HepG2 (cell line): ENCODE data around the gene CCBE1. TPM values are rescaled to one million over a fixed set of nuclear protein-coding genes. Genes with fewer than 3 reads are reported as not detected.

Experiments used
- ATAC-seq: fragments of 200-7000 bp; cut with Tn5 transposase; 3 replicates; pipeline ENCODE4 v1.9.1; 2020; ENCODE audit warnings: mild to moderate bottlenecking, moderate library complexity
- BruUV-seq: library from RNA; stranded (reverse); fragments of 400-500 nt; replicated peaks from 2 replicates; lab custom pipeline; 2021; lab: Mats Ljungman, UMichigan
- CTCF ChIA-PET: fragments of 300-600 bp; formaldehyde crosslinking; extraction: SDS; loops from one replicate; lab custom pipeline; 2021; ENCODE audit warnings: low total read pairs, inconsistent platforms, low intra/inter-chr PET ratio; lab: Yijun Ruan, JAX
- POLR2A ChIA-PET: fragments of 350-600 bp; sonication (Branson Sonifier 250); formaldehyde crosslinking; loops from one replicate; lab custom pipeline; 2020; ENCODE audit warnings: antibody characterized with exemption, inconsistent platforms; lab: Yijun Ruan, JAX
- DNase-seq: peaks from one replicate; pipeline ENCODE4 v3.0.0-alpha.2; 2015; ENCODE audit warnings: low spot score
- FAIRE-seq: peaks from 3 replicates; lab custom pipeline; 2011; peaks lifted over from hg19 to GRCh38; lab: Jason Lieb, UNC
- H2AFZ ChIP-seq: one replicate; pipeline ENCODE4 v1.6.1; 2011; ENCODE audit warnings: low read length, inconsistent platforms
- H3K27ac ChIP-seq: fragments of 300-600 bp; 3 replicates; pipeline ENCODE4 v1.8.0; 2011; ENCODE audit warnings: mixed run types, mild to moderate bottlenecking, mixed read lengths, low read length, inconsistent platforms; ENCODE audit not compliant: insufficient read depth; ENCODE audit errors: extremely low read length
- H3K27me3 ChIP-seq, 2 experiments: fragments of 200-600 bp in 1 of 2; 2 replicates in 1 of 2; 3 replicates in 1 of 2; pipeline versions ENCODE4 v1.6.0 to v1.8.0; 2011; ENCODE audit warnings: low read length in 2 of 2, mild to moderate bottlenecking in 2 of 2, moderate library complexity in 2 of 2, inconsistent platforms in 1 of 2; ENCODE audit not compliant: insufficient read depth in 2 of 2, control insufficient read depth in 1 of 2
- H3K36me3 ChIP-seq, 2 experiments: fragments of 200-600 bp in 1 of 2; replicated peaks in 1 of 2; 2 replicates in 1 of 2; 3 replicates in 1 of 2; pipeline versions ENCODE4 v1.5.1 to v1.8.0; 2011; ENCODE audit warnings: low read length in 2 of 2, inconsistent platforms in 1 of 2; ENCODE audit not compliant: insufficient read depth in 2 of 2, control insufficient read depth in 1 of 2
- H3K4me1 ChIP-seq: 2 replicates; pipeline ENCODE4 v1.5.1; 2012; ENCODE audit warnings: low read length, inconsistent platforms; ENCODE audit not compliant: insufficient read depth
- H3K4me2 ChIP-seq: 2 replicates; pipeline ENCODE4 v1.6.0; 2011; ENCODE audit warnings: low read depth, low read length, inconsistent platforms
- H3K4me3 ChIP-seq, 3 experiments: fragments of 200-600 bp in 1 of 3; sonication (generic), shearing (Covaris generic) in 1 of 3; replicated peaks in 1 of 3; 2 replicates each; pipeline ENCODE4 v1.5.1; 2011 to 2016; ENCODE audit warnings: low read length in 3 of 3, inconsistent platforms in 2 of 3, low read depth in 2 of 3, mild to moderate bottlenecking in 2 of 3, control low read depth in 1 of 3, mixed read lengths in 1 of 3; ENCODE audit not compliant: insufficient read depth in 1 of 3
- H3K79me2 ChIP-seq: one replicate; pipeline ENCODE4 v1.6.1; 2011; ENCODE audit warnings: low read length, inconsistent platforms; ENCODE audit not compliant: insufficient read depth
- H3K9ac ChIP-seq: 2 replicates; pipeline ENCODE4 v1.6.0; 2011; ENCODE audit warnings: mild to moderate bottlenecking, low read depth, low read length, inconsistent platforms; ENCODE audit not compliant: insufficient read depth
- H3K9me3 ChIP-seq: 2 replicates; pipeline ENCODE4 v1.5.1; 2012; ENCODE audit warnings: mild to moderate bottlenecking, low read length
- H4K20me1 ChIP-seq: 2 replicates; pipeline ENCODE4 v1.6.0; 2011; ENCODE audit warnings: inconsistent platforms, mild to moderate bottlenecking, low read length, moderate library complexity; ENCODE audit not compliant: insufficient read depth
- ARHGAP35 ChIP-seq: sonication (generic); formaldehyde crosslinking; IDR thresholded peaks from 2 replicates; pipeline ENCODE4 v1.9.0; 2022; ENCODE audit warnings: mild to moderate bottlenecking, inconsistent platforms, moderate library complexity, missing genetic modification reagents, borderline replicate concordance
- ATF1 ChIP-seq: IDR thresholded peaks from 2 replicates; pipeline ENCODE4 v1.6.1; 2016; ENCODE audit warnings: mild to moderate bottlenecking, control low read depth
- HMG20A ChIP-seq: IDR thresholded peaks from 2 replicates; pipeline ENCODE4 v1.6.1; 2016; ENCODE audit warnings: borderline replicate concordance
- HNF4A ChIP-seq: sonication (generic); formaldehyde crosslinking; IDR thresholded peaks from 2 replicates; pipeline ENCODE4 v1.4.0; 2020; ENCODE audit warnings: missing genetic modification reagents
- MAFF ChIP-seq: IDR thresholded peaks from 2 replicates; pipeline ENCODE4 v1.6.1; 2011; ENCODE audit warnings: low read depth, low read length, improper control_type of control experiment
- MAFK ChIP-seq, 2 experiments: IDR thresholded peaks in 1 of 2; conservative IDR thresholded peaks in 1 of 2; 2 replicates each; pipeline ENCODE4 v1.6.1; 2011; ENCODE audit warnings: improper control_type of control experiment in 2 of 2, low read length in 2 of 2
- NFATC3 ChIP-seq: sonication (generic); formaldehyde crosslinking; IDR thresholded peaks from 2 replicates; pipeline ENCODE4 v1.5.1; 2020; ENCODE audit warnings: mild to moderate bottlenecking, missing genetic modification reagents
- NR2F1 ChIP-seq, 2 experiments: fragments of 450-650 bp in 1 of 2; formaldehyde crosslinking in 1 of 2; IDR thresholded peaks; 2 replicates each; pipeline versions ENCODE4 v1.5.0 to v1.6.1; 2016 to 2020; ENCODE audit warnings: mild to moderate bottlenecking in 1 of 2, missing compliant biosample characterization in 1 of 2, missing genetic modification reagents in 1 of 2, moderate library complexity in 1 of 2
- SAFB2 ChIP-seq: sonication (generic); formaldehyde crosslinking; IDR thresholded peaks from 2 replicates; pipeline ENCODE4 v1.5.1; 2020; ENCODE audit warnings: missing genetic modification reagents, low read depth, mild to moderate bottlenecking, borderline replicate concordance
- ZBTB8A ChIP-seq: sonication (generic); formaldehyde crosslinking; IDR thresholded peaks from 2 replicates; pipeline ENCODE4 v1.4.0; 2020; ENCODE audit warnings: mild to moderate bottlenecking, low read depth, missing genetic modification reagents, borderline replicate concordance
- WGBS: methylation state at CpG from one replicate; pipeline ENCODE4 v1.1.6; 2017; ENCODE audit warnings: low lambda C conversion rate; 5-methylcytosine and 5-hydroxymethylcytosine counted together
- in situ Hi-C: cut with HindIII; loops from 2 replicates; pipeline ENCODE4 v1.10.0; 2017; ENCODE audit warnings: low pct_unique_long_range_greater_than_20kb; ENCODE audit not compliant: extremely low pct_ligation_motif_present
- intact Hi-C: fragments of 100-400 bp; cut with micrococcal nuclease; formaldehyde crosslinking; loops from one replicate; pipeline ENCODE4 v1.10.0; 2022; ENCODE audit not compliant: unreplicated experiment
- polyA plus RNA-seq, 8 experiments: library from polyadenylated mRNA; depleted of rRNA in 3 of 8; stranded (reverse) in 7 of 8; unstranded in 1 of 8; fragments of >200 nt; fragmentation: Illumina TruSeq in 4 of 8; extraction: Trizol in 4 of 8; gene quantifications; 2 replicates each; pipeline versions ENCODE4 v1.2.1 to v1.2.3, GENCODE V29; 2011 to 2016; ENCODE audit warnings: low read depth in 4 of 8, missing spikeins in 1 of 8, mixed read lengths in 1 of 8; ENCODE audit not compliant: insufficient read depth in 1 of 8
- total RNA-seq, 5 experiments: library from RNA; depleted of rRNA; stranded (reverse); fragments of >200 nt; fragmentation: Illumina TruSeq; extraction: Trizol; gene quantifications; 2 replicates each; pipeline ENCODE4 v1.2.3, GENCODE V29; 2016; ENCODE audit warnings: low read depth in 1 of 5
- TF ChIP-seq, protein P1 (sequence below): sonication (generic); formaldehyde crosslinking; IDR thresholded peaks from 2 replicates; pipeline ENCODE4 v1.5.0; 2020; ENCODE audit warnings: missing genetic modification reagents
- TF ChIP-seq, protein P2 (sequence below): sonication (generic); formaldehyde crosslinking; IDR thresholded peaks from 2 replicates; pipeline ENCODE4 v1.5.0; 2020; ENCODE audit warnings: mild to moderate bottlenecking, missing genetic modification reagents, moderate library complexity
- TF ChIP-seq, protein P3 (sequence below): sonication (generic); formaldehyde crosslinking; IDR thresholded peaks from 2 replicates; pipeline ENCODE4; 2020; ENCODE audit warnings: missing genetic modification reagents, mild to moderate bottlenecking, borderline replicate concordance

The CCBE1 gene
- total and polyA plus RNA-seq, 2 of the 13 experiments (the other 11 are each of a cell fraction or from before 2014, with no cell fraction given): not detected

DNA sequence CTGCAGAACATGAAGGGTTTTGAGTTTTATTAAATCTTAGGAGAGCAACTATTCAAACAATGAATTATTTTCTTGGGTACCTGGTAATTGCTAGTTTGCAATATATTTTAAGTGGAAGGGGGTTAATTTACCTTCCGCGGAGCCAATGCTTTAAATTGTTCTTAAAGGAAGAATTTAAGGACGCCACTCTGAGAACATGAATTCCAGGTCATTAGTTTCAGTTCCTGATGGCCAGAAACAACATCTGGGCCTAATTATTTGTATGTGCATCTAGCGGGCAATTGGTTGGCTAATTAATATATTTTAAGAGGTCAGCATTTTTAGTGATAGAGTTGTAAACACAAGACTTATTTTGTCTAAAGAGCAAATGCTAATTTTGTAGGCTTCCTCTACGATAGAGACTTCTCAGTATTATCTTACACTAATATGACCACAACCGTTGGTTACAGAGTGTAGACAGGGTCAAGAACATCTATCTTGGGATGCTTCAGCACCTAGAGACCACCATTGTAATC lies 40.8 kb downstream of the CCBE1 start:
- no peaks in the 10 kb centered on the region for H3K9me3 ChIP-seq
- H3K4me3 ChIP-seq: no peak overlapping the region
- intact Hi-C loops: no loop called here
- POLR2A ChIA-PET: no interaction called here
- no peaks in the 10 kb centered on the region for H3K79me2 ChIP-seq
- no peak overlapping the region for H3K9ac ChIP-seq
- BruUV-seq: no TSS peak
- H3K36me3 ChIP-seq: no peaks in the 10 kb centered on the region
- H3K4me2 ChIP-seq: no peak overlapping the region
- FAIRE-seq: no peak
- TF ChIP-seq MAFK (conservative IDR thresholded peaks at IDR 0.05 in 1 of 2, IDR thresholded peaks at IDR 0.05 in 1 of 2; ENCODE audit: low read length in 2 of 2) (peak; percentile 20 to 70; a peak in 2 of 4 replicates), HMG20A (CRISPR knock-in tag) (no peak), NR2F1 (CRISPR knock-in tag; IDR thresholded peaks at IDR 0.05) (no peak), MAFF (peak; percentile 48)
- TF ChIP-seq, protein P1, sequence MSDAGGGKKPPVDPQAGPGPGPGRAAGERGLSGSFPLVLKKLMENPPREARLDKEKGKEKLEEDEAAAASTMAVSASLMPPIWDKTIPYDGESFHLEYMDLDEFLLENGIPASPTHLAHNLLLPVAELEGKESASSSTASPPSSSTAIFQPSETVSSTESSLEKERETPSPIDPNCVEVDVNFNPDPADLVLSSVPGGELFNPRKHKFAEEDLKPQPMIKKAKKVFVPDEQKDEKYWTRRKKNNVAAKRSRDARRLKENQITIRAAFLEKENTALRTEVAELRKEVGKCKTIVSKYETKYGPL (CRISPR knock-in tag): no peak
- TF ChIP-seq, all 625 proteins: peak for 2
- H2AFZ ChIP-seq: no peak overlapping the region
- CTCF ChIA-PET: no interaction called here
- DNase-seq: no peak
- H3K4me1 ChIP-seq: no peaks in the 10 kb centered on the region
- 13% methylated on average over 6 of the region's 6 CpGs for WGBS
- in situ Hi-C loops: no loop called here
- H3K27ac ChIP-seq: no peak overlapping the region
- no peaks in the 10 kb centered on the region for H4K20me1 ChIP-seq
- H3K27me3 ChIP-seq: peaks cover 0 to 8% of the 10 kb centered on the region in 2 experiments; a peak in 2 of 5 replicates
- no peak for ATAC-seq

DNA sequence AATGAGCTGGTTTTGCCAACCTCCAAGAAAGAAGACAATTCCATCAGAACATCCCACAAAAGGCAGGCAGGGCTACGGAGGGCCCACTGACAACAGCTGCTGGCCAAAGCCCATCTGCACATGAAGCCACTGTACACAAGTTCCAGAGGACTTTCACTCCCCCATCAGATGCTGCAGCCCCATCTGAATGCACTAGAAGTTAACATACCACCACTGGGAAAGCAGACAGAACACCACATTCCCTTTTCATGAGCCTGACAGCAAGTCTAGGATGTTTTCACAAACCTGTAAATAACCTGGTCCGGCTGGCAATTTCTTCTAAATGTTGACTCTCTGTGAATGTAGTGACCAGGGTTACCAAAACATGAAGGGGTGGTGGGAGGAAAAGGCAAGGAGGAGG lies 41.5 kb downstream of the CCBE1 start:
- H2AFZ ChIP-seq: no peak overlapping the region
- DNase-seq: no peak
- ChIA-PET CTCF (no interaction called here), POLR2A (no interaction called here)
- H3K9ac ChIP-seq: no peak overlapping the region
- no peaks in the 10 kb centered on the region for H3K9me3 ChIP-seq
- FAIRE-seq: no peak
- no peaks in the 10 kb centered on the region for H3K36me3 ChIP-seq
- H4K20me1 ChIP-seq: no peaks in the 10 kb centered on the region
- no peak overlapping the region for H3K4me2 ChIP-seq
- peaks cover 0 to 8% of the 10 kb centered on the region in 2 experiments; a peak in 2 of 5 replicates for H3K27me3 ChIP-seq
- in situ Hi-C loops: no loop called here
- 0% methylated on average over 2 of the region's 2 CpGs for WGBS
- H3K79me2 ChIP-seq: no peaks in the 10 kb centered on the region
- TF ChIP-seq HNF4A (CRISPR knock-in tag): no peak
- no peak for TF ChIP-seq ARHGAP35 (CRISPR knock-in tag)
- no peak for TF ChIP-seq SAFB2
- TF ChIP-seq ATF1 (CRISPR knock-in tag): no peak
- TF ChIP-seq ZBTB8A (CRISPR knock-in tag): no peak
- TF ChIP-seq NFATC3: no peak
- TF ChIP-seq, protein P2, sequence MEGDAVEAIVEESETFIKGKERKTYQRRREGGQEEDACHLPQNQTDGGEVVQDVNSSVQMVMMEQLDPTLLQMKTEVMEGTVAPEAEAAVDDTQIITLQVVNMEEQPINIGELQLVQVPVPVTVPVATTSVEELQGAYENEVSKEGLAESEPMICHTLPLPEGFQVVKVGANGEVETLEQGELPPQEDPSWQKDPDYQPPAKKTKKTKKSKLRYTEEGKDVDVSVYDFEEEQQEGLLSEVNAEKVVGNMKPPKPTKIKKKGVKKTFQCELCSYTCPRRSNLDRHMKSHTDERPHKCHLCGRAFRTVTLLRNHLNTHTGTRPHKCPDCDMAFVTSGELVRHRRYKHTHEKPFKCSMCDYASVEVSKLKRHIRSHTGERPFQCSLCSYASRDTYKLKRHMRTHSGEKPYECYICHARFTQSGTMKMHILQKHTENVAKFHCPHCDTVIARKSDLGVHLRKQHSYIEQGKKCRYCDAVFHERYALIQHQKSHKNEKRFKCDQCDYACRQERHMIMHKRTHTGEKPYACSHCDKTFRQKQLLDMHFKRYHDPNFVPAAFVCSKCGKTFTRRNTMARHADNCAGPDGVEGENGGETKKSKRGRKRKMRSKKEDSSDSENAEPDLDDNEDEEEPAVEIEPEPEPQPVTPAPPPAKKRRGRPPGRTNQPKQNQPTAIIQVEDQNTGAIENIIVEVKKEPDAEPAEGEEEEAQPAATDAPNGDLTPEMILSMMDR: no peak
- TF ChIP-seq, protein P3, sequence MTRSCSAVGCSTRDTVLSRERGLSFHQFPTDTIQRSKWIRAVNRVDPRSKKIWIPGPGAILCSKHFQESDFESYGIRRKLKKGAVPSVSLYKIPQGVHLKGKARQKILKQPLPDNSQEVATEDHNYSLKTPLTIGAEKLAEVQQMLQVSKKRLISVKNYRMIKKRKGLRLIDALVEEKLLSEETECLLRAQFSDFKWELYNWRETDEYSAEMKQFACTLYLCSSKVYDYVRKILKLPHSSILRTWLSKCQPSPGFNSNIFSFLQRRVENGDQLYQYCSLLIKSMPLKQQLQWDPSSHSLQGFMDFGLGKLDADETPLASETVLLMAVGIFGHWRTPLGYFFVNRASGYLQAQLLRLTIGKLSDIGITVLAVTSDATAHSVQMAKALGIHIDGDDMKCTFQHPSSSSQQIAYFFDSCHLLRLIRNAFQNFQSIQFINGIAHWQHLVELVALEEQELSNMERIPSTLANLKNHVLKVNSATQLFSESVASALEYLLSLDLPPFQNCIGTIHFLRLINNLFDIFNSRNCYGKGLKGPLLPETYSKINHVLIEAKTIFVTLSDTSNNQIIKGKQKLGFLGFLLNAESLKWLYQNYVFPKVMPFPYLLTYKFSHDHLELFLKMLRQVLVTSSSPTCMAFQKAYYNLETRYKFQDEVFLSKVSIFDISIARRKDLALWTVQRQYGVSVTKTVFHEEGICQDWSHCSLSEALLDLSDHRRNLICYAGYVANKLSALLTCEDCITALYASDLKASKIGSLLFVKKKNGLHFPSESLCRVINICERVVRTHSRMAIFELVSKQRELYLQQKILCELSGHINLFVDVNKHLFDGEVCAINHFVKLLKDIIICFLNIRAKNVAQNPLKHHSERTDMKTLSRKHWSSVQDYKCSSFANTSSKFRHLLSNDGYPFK: no peak
- H3K4me3 ChIP-seq: no peak overlapping the region
- intact Hi-C loops: no loop called here
- BruUV-seq: no TSS peak
- ATAC-seq: no peak
- H3K4me1 ChIP-seq: no peaks in the 10 kb centered on the region
- H3K27ac ChIP-seq: no peak overlapping the region
